GM12801 (cell line): Measurements from ENCODE around the gene DYNC1H1.

Source experiments
- CTCF ChIP-seq: IDR thresholded peaks from one replicate; pipeline ENCODE4 v1.5.1; 2011; ENCODE audit warnings: control low read depth; ENCODE audit not compliant: insufficient read length; ENCODE audit errors: extremely low read depth

Gene DYNC1H1

GRCh38 chr14:102095231-102095870, 131.0 kb downstream of the DYNC1H1 start:
- TF ChIP-seq CTCF = no peak

GRCh38 chr14:102095871-102096568, 131.6 kb downstream of the DYNC1H1 start:
- no peak for TF ChIP-seq CTCF

- TF ChIP-seq CTCF = no peak
Measured at GRCh38 chr14:102096569-102097188, 132.3 kb downstream of the DYNC1H1 start.

GRCh38 chr14:102097441-102098135, 133.2 kb downstream of the DYNC1H1 start:
- no peak for TF ChIP-seq CTCF

GRCh38 chr14:102103062-102103695, 138.8 kb downstream of the DYNC1H1 start:
- TF ChIP-seq CTCF = no peak

GRCh38 chr14:102105369-102105768, 141.0 kb downstream of the DYNC1H1 start:
- TF ChIP-seq CTCF = no peak
